Superior temporal gyrus (tissue), 1 donor: ENCODE results near the gene JUND.
A peak's percentile ranks its signal among the peaks of the same experiment; 100 is the strongest.
"Not testable (repeated sequence)": the region's sequence is repeated elsewhere in the genome, so short reads cannot be mapped to it uniquely, and the experiment has no call there.

Experiments
- DNase-seq: peaks from one replicate; pipeline ENCODE4 v3.0.0-alpha.2; 2016; ENCODE audit errors: extremely low spot score

The JUND gene

DNA sequence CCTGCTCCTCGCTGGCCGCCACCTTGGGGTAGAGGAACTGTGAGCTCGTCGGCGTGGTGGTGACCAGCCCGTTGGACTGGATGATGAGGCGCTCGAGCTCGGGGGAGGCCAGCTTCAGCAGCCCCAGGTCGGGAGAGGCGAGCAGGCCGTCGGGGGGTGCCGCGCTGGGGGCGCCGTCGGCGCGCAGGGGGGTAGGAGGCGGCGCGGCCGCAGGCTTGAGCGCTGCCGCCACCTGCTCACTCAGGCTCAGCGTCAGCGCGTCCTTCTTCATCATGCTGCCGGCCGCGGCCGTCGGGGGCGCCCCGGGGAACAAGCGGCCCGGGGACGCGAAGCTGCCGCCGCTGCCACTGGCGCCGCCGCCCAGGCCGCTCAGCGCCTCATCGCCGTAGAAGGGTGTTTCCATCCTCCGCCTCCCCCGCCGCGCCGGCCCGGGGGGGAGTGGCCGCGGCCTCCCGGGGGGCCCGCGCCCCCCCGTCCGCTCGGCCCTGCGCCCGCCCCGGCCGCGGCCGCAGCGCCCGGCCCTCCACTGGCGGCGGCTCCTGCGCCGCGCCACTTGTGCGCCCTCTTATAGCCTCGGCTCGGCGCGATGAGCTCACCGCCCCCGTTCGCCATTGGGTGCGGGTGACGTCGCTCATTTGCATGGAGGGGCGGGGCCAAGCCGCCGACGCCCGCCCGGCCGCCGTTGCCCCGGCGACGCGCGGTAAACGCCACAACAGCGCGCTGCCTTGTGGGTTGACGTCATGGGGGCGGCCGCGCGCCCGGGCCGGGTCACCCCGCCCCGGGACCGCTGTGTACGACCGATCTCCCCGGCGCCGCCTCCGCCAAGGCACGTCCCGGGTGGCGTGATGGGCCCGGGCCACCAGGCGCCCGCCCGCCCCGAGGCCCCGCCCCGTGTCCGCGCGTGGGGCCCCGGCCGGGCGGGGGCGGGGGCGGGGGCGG, at the start of gene JUND:
Gene JUND (minus strand): TSS at position 541 of the 939 bp plus-strand sequence. CDS start 138 bp downstream, at position 403.
- peak; percentile 96 for DNase-seq

DNA sequence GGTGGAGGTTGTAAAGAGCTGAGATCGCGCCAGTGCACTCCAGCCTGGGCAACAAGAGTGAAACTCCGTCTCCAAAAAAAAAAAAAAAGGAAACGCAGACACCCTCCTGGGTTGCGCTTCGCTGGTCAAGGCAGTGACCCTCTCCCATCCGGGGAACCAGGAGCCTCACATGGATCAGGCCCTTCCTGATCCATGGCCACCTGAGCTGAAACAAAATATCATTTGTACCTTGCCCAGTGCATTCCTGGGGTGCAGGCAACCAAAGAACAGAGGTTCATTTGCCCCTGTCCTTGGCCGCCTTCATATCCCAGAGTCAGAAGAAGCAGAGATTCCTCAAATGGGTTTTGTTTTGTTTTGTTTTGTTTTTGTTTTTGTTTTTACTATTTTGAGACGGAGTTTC, 49.4 kb upstream of the JUND start:
- DNase-seq, result no peak

DNA sequence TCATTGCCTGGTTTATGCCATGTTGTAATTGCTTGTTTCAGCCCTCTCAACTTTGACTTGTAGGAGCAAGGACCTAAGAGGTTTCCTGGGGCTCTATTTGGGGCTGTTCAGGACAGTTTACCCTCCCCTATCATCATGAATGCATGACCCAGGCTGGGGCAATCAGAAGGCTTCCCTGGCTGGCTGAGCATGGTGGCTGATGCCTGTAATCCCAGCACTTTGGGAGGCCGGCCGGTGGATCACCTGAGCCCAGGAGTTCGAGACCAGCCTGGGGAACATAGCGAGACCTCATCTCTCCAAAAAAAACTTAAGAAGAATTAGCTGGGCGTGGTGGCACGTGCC, 47.6 kb upstream of the JUND start:
- no peak for DNase-seq

DNA sequence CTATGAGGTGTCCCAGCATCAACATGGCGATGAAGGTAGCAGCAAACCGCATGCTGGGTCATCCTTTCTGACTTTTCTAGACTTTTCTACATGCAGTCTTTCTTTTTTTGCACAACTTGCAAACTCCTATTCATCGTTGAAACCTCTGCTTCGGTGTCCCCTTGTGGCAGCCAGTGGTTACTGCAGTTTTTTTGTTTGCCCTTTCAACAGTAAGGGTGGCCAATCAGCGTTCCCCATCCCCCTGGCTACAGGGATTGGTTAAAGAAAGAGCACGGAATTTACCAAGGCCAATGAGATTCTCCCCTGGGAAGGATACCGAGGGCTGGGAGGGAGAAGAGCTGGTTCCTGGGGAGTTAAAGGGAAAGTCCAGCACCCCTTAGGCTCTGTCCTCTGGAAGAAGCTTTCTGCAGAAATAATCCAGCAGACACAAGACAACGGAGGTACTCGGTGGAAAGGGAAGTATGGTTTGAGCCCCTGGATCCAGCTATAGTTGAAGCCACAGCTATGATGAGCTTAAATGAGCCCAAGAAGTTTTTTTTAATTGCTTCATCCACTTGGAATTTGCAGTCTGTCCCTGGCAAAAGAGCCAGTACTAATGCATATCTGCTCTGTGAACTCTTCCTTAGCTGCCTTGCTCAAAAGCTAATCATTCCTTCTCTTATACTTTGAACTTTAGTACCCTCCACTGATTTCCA, 47.1 kb upstream of the JUND start:
- DNase-seq, result peak; percentile 99

DNA sequence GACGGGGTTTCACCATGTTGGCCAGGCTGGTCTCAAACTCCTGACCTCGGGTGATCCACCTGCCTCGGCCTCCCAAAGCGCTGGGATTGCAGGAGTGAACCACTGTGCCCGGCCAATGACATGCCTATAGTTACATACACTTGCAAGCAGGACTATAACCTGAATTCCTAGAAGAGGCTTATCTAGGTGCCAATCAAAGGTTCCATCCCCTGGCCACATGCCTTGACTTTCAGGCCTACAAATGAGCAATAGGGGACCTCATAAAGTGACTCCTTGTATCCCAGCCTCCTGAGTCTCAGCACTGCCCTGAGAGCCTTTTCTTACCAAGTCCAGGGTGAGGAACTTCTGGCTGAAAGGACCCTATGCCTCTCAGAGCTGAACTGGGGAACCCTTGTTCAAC, 45.4 kb upstream of the JUND start:
- no peak for DNase-seq

DNA sequence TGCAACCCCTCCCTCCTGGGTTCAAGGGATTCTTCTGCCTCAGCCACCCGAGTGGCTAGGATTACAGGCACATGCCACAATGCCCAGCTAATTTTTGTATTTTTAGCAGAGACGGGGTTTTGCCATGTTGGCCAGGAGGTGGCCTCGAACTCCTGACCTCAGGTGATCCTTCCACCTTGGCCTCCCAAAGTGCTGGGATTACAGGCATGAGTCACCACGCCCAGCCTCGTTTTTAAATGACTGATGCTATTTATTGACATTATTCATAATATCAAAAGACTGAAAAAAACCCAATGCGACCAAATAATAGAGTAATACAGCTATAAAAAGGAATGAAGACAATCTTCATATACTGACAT, 42.9 kb upstream of the JUND start:
- DNase-seq, result not testable (repeated sequence)

DNA sequence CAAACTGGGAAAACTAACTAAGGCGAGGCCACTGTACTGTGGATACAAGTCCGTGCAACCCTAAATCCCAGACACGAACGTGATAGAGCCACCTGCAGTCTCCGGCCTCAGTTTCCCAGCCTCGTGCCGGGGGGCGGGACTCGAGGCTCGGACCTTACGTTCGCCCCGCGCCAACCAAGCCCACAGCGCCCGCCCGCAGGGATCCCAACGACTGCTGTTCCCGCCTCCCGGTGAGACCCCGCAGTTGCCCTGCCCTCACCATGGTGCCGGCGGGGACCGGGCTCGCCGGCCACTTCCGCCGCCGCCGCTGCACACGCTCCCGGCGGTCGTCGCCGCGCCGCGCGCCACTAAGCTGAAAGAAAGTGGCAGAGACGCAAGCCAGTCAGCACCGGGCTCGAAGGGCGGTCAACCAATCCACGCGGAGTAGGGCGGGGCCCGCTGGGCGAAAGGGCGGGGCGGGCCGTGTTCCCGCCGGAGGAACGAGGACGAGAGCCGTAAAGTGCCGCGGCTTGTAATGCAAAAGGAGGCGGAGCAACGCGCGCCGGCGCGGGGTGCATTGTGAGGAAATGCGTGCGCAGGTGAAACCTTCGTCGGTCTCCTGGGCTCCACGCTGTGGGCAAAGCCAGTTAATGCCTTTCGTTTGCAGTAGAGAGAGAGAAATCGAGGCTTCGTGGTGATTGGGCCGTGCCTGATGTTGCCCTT, 41.5 kb upstream of the JUND start, which contains the start of gene LSM4:
Gene LSM4 (minus strand): TSS at position 318 of the 702 bp plus-strand sequence. CDS start 56 bp downstream, at position 262.
- DNase-seq, result peak; percentile 96

DNA sequence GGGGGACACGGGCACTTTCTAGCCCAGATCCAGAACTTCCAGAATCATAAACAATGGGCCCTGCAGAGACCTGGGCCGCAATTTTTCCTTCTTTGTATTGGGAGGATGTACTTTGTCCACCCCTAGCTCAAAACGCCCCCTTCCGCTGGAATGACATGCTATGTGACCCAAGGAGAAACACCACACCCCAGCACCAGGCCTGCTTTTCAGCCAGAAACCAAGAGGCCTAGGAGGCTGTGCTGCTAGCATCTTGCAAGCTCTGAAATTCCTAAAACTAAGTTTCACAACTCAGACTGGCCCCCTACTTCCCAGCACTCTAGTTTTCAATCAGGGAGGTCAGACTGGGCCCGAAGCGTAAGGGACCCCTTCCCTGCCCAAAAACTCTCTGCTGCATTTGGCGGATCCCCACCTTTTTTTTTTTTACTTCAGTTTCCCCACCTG, 40.9 kb upstream of the JUND start:
- DNase-seq, result no peak

DNA sequence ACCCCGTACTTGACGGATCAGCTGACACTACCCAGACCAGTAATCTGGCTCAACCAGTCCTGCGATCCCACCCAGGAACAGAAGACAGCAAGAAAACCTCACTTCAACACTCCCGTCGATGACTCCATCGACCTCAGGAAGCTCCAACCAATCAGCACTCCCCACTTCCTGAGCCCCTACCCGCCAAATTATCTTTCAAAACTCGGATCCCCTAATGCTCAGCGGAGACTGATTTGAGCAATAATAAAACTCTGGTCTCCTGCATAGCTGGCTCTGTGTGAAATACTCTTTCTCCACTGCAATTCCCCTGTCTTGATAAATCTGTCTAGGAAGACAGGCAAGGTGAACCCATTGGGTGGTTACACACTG, 40.3 kb upstream of the JUND start:
- no peak for DNase-seq

DNA sequence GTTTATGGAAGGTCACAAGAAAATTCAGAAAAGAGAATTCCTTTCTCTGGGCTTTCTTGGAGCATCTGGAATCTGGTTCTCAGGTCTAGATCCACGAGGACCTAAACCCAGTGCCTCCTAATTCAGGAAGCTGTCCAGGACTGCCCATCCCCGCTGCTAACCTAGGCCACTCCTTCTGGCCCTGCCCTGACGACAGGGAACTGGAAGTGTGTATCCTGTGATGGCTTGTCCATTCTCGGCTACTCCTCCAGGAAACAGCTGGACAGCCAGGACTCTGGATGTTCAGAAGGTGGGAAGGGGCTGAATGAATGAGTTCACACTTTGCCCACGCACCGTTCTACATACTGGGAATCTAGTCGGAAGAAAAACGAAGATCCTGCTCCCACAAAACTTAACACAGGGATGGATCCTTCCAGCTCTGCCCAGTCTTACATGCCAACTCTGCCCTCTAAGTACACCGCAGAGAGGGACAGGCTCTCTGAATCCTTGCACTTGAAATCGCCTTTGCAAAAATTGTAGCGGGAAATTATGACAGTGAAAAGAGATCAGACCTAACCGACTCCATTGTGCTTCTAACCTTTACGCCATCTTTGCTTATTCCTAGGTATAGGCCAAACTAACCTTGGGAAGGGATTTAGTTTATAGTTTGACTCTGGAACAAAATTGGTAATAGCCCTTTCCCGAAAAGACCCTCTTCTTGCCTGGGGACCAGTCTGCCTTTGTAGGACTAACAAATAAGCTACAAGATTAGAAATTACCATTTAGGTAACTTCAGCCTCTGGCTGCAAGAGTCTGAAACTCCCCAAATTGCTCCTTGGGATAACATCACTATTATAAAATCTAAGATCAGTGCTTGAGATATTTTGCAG, 39.7 kb upstream of the JUND start:
- DNase-seq, result no peak

DNA sequence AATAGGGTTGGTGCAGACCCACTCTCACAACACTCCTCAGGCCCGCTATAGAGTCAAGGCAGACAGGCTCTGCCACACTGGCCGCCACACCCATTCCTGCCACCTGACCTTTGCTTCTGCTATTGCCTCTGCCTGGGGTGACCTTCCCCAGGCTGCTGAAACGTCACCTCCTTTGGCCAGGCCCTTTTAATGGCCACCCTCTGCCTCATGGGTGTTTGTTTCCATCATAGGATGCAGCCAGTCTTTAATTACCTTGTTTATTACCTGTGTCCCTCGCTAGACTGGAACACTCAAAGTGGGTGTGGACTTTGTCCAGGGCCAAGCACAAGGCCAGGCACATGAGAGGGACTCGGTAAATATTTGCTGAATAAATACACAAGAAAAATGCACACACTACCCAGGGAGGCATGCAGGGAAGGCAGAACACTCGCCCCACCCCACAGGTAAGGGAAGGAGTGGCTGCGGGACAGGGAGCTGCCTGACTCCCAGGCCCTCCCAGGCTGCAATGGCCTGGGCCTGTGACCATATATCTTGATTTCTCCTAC, 38.2 kb upstream of the JUND start:
- no peak for DNase-seq

DNA sequence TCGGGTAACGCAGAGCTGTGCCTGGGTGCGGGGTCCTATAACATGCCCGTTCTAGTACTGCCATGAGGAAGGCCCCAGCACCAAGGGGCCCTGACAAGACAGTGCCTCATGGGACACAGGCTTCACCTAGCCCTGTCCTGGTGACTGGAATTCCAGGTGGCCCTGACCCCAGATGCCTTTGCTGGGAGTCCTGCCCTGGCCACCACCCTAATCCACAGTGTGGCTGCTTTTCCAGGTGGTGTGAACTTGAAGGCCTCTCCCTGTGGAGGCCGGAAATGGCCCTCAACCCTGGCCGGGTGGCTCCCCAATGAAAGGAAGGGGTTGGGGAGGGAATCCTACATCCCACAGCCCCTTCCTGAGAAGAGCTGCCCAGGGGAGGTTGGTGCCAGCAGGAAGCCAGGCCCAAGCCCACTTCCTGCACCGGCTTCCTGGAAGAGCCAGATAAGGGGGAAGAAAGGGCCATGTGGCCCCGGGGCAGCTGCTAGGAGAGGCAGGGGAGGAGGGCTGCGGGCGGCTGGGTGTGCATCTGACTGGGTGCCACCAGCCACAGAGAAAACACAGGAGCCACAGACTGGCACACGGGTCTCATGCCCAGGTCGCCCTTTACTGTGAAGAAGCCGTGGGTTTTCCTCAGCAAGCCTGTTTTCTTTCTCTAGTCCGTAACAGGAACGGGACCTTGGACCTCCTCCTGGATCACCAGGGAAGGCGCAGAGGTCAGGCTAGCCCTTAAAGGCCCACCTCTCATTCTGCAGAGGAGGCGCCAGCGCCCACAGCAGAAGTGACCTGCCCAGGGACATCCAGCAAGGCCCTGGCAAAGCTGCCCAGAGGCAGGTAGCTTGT, 36.8 kb upstream of the JUND start:
- DNase-seq, result no peak

DNA sequence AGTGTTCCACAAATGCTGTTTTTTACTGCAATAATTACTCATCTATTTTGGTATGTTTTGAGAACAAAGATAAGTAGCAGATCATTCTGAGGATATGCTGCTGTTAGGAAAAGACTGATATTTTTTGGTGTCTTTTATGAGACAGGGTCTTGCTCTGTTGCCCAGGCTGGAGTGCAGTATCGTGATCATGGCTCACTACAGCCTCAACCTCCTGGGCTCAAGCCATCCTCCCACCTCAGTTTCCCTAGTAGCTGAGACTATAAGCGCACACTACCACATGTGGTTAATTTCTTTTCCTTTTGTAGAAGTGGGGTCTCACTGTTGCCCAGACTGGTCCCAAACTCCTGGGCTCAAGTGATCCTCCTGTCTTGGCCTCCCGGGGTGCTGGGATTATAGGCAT, 32.0 kb upstream of the JUND start:
- DNase-seq, result no peak

DNA sequence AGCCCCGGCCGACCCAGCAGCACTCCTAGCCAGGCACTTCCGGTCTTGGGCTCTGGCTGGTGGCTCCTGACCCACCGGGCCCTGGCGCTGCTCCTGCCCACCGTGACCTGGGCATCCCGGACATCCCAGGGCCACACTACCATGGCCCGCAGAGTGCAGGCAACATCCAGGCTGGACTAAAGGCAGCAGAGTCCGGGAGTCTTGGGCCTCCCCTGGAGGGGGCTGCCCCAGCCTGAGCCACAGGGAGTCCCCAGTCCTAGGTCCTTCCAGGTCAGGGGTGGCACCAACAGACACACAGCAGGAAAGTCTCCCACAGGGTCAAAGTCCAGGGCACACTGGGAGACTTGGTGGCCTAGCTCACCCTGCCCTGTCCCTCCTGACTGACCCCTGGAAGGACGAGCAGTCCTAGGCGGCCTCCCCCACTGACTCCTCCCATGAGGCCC, 30.7 kb upstream of the JUND start:
- DNase-seq, result no peak

DNA sequence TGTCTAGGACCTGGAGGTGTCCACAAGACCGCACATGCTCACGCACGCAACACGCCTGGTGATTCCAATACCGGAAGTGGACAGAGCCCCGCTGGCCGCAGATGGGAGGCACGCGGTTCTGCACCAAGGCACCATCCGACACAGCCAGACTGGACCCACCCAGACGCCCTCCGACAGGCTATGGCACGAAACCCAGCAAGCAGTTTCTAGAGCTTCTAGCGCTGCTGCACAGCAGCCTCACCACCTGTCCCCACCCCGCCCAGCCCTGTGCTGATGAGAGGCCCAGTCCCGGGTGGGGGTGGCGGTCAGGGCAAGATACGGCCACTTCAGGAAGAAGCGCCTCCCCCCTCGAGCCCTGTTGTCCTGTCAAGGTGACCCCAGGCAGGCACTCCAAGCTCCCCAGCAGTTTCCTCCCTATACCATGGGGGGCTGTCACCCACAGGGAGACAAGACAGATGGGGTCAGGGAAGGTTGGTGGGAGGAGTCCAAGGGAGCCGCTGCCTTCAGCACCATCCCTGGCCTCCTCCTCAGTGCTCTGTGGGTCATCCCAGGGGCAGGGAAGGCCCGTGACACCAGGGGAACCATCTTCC, 30.2 kb upstream of the JUND start:
- no peak for DNase-seq

DNA sequence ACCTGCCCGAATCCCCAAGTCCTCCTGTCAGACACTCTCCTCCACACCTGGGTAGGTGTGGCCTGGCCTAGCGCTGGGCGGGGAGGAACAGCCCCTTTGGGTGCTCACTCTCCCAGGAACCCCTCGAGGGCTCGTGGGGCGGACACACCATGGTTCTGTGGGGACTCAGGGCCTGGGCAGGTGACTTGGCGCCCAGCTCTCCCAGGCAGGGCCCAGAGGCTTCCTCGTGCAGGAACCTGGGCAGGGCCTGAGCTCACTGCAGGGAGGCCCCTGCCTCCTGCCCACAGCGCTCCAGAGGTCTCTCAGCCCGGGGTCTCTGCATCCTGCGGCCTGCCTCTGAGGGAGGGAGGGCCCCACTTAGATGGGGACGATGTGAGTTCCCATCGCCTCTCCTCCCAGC, 29.5 kb upstream of the JUND start:
- DNase-seq, result no peak

DNA sequence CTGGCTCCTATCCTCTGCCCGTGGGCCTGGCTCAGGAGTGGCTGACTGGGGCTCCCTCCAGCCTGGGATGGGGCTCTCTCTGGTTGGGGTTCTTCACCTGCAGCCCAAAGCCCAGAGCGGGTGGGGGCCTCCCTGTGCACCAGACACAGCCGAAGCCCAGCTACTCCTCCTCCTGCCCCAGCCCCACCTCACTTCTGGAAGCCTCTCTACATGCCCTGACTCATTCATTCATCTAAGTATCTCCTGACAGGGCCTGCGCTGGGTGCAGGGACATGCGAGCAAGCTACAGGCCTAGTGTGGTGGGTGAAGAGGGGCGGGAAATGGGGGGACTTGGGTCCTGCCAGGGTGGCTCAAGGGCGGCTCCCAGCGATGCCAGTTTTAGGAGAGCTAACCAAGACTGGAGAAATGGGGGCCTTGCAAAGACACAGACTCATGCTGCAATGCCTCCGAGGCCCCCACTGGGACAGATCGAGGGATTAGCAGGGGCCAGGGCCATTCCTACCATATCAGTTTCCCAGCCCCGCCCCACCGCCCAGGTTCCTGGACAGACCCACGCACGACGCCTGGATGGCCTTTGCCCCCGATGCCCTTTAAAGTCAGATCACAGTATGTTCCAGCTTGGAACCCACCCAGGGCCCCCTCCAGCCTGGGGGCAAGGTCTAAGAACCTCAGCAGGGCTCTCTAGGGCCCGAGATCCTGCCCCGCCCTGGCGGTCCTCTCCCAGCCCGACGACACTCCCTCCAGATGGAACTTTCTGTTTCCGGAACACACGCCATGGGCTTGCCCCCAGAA, 28.9 kb upstream of the JUND start:
- no peak for DNase-seq

DNA sequence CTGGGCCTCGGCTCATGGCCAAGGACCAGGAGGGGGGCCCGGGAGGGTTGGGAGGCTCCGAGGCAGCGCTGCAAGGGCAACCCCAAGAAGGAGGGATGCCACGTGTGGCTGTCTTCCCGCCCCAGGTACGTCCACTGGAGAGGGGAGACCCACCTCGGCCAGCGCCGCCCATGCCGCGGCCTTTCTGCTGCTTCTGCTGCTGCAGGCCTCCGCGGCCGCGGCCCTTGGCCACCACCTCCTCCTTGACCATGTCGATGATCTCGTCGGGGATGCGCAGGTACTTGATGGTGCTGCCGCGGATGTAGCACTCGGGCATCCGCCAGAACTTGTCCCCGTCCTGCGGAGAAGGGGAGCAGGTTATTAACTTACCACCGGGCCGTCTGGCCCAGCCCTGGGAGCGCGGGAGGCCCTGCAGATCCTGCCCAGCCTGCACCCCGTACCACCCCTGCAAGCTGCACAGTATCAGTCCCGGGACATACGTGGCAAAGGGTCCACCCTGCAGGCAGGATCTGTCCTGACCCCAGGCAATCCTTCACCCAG, 28.2 kb upstream of the JUND start:
- no peak for DNase-seq

DNA sequence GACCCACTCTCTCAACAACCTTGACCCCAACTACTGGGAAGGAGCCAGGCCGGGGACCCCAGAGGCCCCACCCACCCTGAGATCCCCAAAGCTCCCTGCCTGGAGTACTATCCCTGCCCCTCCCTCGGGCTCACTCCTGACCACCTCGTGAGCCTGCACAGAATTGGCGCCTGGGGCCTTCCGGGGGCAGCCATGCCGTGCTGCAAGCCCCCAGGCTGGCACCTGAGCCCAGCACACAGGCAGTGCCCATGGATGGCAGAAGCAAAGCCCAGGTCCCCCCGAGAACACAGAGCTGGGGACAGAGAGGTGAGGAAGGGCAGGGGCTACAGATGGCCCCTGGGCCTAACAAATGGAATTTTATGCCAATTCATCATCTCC, 27.5 kb upstream of the JUND start:
- DNase-seq, result no peak
